Gastrocnemius medialis (tissue), 4 donors: ENCODE measurements around the gene MYCN.

Experiments
- CTCF ChIP-seq, 5 experiments: fragments of 450-650 bp in 3 of 5; fragments of 200-600 bp in 2 of 5; sonication (generic) in 2 of 5; IDR thresholded peaks in 4 of 5; conservative IDR thresholded peaks in 1 of 5; 1 replicate in 4 of 5; 2 replicates in 1 of 5; pipeline ENCODE4 v1.5.1; 2016 to 2019; ENCODE audit warnings: antibody characterized with exemption in 5 of 5, mild to moderate bottlenecking in 3 of 5, moderate library complexity in 3 of 5
- POLR2A ChIP-seq, 2 donors: fragments of 450-650 bp; IDR thresholded peaks; one replicate each; pipeline ENCODE4 v1.6.1; 2017; ENCODE audit warnings: antibody characterized with exemption in 2 of 2, mild to moderate bottlenecking in 2 of 2, moderate library complexity in 2 of 2

- TF ChIP-seq CTCF (IDR thresholded peaks at IDR 0.05 in 4 of 5, conservative IDR thresholded peaks at IDR 0.05 in 1 of 5) (no peak), POLR2A (IDR thresholded peaks at IDR 0.05) (no peak)
Observed at GRCh38 chr2:15948704-15948957, 8.3 kb downstream of the MYCN start.
